ENCODE results near the gene MAB21L4. TPM values are rescaled to one million over a fixed set of nuclear protein-coding genes. Genes with fewer than 3 reads are reported as not detected.

MAB21L4 gene
- polyA plus RNA-seq, 12 donors: 0.08 to 7.3 (median 1.7) TPM; not detected in 5

DNA sequence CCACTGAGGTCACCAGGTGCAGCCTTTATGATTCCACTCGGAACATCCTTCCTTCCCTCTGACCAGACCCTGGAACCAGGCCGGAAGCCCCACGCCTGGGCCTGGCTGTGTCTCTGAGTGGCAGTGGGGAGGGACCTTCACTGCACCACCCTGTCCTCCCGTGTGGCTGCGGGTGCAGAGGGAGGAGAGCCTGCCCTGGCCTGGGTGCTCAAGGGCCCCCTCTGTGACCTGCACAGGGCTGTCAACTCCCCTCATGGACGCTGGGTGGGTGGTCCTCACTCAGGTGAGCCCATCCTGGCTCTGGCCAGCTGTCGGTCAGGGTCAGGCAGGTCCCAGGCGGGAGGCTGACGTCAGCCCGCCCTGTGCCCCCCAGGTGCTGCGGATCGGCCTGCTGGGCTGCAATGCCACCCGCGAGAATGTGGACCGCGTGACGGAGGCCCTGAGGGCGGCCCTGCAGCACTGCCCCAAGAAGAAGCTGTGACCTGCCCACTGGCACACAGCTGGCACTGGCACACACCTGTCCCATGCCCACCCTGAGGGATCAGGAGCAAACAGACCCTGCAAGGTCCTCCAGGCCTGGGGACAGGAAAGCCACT is 17.5 kb downstream of the MAB21L4 start:
- DNase-seq: no peak

DNA sequence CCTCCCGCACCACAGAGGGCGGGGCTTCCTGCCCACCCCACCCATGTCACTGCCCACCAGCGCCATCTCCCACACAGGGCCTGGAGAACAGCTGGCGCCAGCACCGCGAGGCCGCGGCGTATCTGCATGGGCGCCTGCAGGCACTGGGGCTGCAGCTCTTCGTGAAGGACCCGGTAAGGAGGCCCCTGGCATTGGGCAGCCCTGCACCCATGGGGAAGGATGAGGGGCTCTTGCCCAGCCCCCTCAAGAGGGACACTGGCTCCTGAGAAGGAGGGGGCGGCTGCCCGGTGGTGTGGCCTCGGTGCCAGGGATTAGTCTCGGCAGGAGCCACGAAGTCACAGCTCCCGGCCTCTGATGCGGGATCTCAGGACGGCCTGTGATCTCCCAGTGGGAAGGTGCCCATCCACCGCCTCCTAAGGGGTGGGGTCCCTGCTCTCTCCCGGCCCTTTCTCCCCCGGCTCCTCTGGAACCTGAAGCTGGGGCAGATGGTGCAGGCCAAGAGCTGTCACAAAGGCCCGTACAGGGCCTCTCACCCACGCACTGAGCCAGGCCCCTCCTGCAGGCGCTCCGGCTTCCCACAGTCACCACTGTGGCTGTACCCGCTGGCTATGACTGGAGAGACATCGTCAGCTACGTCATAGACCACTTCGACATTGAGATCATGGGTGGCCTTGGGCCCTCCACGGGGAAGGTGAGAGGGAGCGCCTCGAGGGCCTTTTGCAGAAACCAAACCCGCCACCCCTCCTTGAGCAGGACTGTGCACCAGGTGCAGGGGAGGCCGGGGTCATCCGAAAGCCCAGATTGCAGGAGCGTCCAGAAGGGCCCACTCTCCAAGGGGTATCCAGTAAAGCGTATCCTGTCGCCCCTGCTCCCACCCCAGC is 18.3 kb downstream of the MAB21L4 start:
- no peak for DNase-seq

- no peak for DNase-seq
These were observed 19.3 kb downstream of the MAB21L4 start for GRCh38 chr2:240876475-240877251.

GRCh38 chr2:240876035-240876474 is 19.9 kb downstream of the MAB21L4 start:
- DNase-seq: no peak

- no peak for DNase-seq
These were observed 20.5 kb downstream of the MAB21L4 start for GRCh38 chr2:240875228-240876034.

- DNase-seq: no peak
These were observed 21.2 kb downstream of the MAB21L4 start for GRCh38 chr2:240874715-240875227.

DNA sequence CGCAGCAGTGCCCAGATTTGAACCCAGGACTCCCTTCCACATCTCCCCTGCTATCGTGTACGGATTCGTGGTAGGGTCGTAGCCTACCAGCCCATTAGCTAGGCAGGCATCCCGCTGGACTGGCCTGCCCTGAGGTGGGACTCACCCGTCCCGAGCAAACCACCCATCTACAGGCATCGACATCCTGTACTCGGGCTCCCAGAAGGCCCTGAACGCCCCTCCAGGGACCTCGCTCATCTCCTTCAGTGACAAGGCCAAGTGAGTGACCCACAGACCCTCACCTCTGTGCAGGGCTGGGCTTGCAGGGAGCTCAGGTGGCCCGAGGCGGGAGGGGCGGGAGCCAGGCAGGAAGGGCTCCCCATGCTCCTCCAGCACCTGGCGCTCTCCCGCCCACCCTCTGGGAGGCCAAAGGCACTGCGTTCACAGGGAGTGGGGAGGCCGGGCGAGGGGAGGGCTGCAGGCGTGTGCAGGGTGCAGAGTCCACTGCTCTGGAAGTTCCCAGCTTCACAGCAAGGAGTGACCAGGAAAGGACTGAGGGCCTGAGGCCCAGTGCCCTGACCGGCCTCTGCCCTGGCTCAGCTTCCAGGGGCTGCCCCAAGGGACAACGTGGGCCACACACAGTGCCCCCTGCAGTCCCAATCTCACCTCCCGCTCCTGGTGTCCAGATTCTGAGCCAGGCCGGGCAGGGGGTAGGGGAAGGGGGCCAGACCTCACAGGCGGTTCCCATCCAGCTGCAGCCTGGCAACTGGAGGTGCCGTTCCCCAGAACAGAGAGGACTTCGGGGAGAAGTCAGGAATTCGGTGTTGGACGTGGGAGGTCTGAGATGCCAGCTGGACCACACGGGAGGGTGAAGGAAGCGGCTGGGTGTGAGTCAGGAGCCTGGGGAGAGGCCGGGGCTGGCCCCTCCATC is 21.9 kb downstream of the MAB21L4 start:
- DNase-seq: no peak

- DNase-seq: no peak
These were observed 22.7 kb downstream of the MAB21L4 start for GRCh38 chr2:240873098-240873788.

DNA sequence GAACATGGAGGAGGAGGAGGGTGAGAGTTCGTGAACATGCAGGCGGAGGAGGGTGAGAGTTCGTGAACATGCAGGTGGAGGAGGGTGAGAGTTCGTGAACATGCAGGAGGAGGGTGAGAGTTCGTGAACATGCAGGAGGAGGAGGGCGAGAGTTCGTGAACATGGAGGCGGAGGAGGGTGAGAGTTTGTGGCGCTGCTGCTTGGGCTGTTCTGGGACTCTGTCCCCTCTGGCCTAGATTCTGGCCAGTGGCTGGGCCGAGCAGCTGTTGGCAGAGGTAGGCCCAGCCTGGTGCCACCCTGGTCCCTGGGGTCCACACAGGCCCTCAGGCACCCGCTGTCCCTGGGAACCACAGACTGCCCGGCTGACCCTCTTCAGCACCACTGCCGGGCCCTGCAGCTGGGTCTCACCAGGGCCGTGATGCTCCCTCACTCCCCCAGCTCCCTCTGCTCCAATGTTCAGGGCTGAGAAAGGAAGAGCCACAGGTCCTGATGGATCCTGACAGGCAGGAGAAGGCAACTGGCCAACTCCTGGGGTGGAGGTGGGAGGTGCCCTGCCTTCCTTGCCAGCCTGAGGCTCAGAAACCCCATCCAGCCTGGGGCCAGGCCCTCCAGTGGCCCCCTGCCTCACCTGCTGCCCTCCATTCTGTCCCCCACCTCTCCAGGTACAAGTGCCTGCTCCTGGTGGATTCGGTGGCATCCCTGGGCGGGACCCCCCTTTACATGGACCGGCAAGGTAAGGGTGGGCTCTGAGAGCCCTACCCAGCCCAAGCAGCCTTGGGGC is 23.4 kb downstream of the MAB21L4 start:
- no peak for DNase-seq

GRCh38 chr2:240871071-240871958 is 24.6 kb downstream of the MAB21L4 start:
- no peak for DNase-seq

- DNase-seq: no peak
These were observed 25.7 kb downstream of the MAB21L4 start for GRCh38 chr2:240869956-240870875.

DNA sequence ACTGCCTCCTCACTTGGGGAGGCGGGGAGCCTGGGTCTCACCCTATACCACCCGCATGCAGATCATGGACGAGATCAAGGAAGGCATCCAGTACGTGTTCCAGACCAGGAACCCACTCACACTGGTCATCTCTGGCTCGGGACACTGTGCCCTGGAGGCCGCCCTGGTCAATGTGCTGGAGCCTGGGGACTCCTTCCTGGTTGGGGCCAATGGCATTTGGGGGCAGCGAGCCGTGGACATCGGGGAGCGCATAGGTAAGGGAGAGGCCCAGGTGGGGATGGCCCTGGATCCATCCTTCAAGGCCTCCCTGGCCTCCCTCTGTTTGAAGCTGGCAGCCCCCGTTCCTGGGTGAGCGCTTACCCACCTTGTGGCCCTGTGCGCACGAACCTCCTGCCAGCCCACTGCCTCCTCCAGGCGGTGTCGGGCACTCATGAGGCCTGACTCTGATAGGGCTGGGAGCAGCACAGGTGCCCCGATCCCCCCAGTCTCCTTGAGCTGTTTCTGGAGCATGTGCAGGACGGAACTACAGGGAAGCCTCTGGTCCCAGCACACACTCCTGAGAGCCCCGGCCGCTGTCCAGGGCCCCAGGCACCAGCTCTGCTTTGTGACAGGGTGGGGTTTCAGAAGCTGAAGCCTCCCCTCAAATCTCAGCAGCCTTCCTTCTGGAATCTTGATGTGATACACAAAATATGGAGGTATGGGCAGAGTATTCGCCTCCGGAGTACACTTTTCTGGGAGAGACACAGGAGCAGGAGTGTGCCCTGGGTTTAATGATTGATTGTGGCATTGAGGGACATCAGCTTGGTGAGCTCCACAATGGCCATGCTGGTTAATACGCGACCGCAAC is 26.6 kb downstream of the MAB21L4 start:
- no peak for DNase-seq

GRCh38 chr2:240868286-240869108 is 27.5 kb downstream of the MAB21L4 start, which contains the start of gene AGXT:
AGXT (plus strand) TSS chr2:240868824; CDS start chr2:240868866, 42 bp downstream.
- DNase-seq: no peak

GRCh38 chr2:240865391-240865790 is 30.6 kb downstream of the MAB21L4 start:
- no peak for DNase-seq

Measured in muscle of arm (tissue), 12 donors.